Sciatic nerve (tissue), 2 donors: Measurements from ENCODE around the gene MT1G. TPM values are rescaled to one million over a fixed set of nuclear protein-coding genes. Genes with fewer than 3 reads are reported as not detected.
"Not testable (repeated sequence)": the region's sequence is repeated elsewhere in the genome, so short reads cannot be mapped to it uniquely, and the experiment has no call there.

Experiments
- ATAC-seq: fragments of 200-7000 bp; cut with Tn5 transposase; one replicate; pipeline ENCODE4 v1.9.1; 2020; ENCODE audit warnings: mild to moderate bottlenecking, moderate library complexity
- DNase-seq: peaks from one replicate; pipeline ENCODE4 v3.0.0-alpha.2; 2020; ENCODE audit warnings: low spot score
- intact Hi-C: fragments of 100-400 bp; cut with DNase I; formaldehyde crosslinking; loops from one replicate; pipeline ENCODE4 v1.14.2; 2022
- total RNA-seq: library from RNA; stranded (reverse); fragmentation: NEBNext Ultra II Directional; extraction: Animal tissue kit (Norgen Biotek cat#: 25700); gene quantifications from one replicate; pipeline ENCODE4 v1.2.1, GENCODE V29; 2021
- donor health status: DM: no; HTN: no; CAD: no.
- donor health status: DM: no; HTN: no; CAD: no.

Gene MT1G
- total RNA-seq, 1 donor from 2014 or later = 2.5 TPM

DNA sequence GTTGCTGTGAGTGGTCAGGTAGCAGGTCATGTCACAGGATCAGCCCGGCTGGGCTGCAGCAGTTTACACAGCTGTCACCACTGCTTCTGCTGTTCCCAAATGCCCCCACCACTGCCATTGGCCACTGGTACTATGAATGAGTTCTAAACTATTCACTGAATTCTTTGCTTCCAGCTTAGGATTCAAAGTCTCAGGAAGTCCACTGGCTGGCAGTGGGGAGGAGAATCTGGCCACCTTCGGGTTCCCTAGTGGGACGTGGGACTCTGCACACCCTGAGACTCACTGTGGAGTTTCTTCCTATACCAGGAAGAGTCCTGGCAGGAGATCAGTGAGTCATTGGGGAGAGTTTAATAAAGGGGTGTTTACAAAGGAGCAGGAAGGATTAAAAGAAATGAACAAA lies 21.3 kb upstream of the MT1G start:
- DNase-seq (no peak), ATAC-seq (no peak)
- intact Hi-C loops = no loop called here

DNA sequence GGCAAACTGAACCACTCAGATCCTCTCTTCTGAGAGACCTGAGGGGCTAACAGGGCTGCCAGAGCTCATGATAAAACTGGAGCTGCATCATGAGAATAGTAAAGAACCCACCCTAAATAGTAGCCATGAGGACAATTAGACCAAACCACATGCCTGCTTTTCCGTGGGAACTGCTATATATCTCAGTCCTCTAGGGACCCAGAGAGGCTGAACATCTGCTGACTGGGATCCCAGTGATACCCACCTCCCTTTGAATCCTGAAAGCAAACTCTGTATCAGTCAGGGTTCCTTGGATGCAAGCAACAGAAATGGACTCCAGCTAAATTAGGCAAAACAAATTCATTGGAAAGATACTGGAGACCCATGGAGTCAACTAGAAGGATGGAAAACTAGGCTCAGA lies 20.9 kb upstream of the MT1G start:
- intact Hi-C loops = no loop called here
- DNase-seq (no peak), ATAC-seq (no peak)

DNA sequence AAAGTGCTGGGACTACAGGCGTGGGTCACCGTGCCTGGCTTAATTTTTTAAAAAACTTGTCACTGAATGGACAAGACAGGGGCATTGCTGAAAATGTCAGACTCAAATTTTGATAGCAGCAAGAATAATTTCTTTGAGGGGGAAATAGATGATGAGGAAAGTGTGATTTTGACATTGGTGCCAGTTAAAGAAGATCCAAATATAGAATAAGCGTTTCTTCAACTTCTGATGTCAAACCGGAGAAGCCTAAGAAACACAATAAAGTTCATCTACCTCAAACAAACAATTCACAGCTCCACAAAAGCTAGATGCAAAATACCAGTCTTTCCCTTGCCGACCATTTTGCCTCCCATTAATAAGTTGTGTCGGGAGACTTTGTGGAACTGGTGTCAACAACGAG lies 18.9 kb upstream of the MT1G start:
- intact Hi-C loops = no loop called here
- ATAC-seq (no peak), DNase-seq (no peak)

DNA sequence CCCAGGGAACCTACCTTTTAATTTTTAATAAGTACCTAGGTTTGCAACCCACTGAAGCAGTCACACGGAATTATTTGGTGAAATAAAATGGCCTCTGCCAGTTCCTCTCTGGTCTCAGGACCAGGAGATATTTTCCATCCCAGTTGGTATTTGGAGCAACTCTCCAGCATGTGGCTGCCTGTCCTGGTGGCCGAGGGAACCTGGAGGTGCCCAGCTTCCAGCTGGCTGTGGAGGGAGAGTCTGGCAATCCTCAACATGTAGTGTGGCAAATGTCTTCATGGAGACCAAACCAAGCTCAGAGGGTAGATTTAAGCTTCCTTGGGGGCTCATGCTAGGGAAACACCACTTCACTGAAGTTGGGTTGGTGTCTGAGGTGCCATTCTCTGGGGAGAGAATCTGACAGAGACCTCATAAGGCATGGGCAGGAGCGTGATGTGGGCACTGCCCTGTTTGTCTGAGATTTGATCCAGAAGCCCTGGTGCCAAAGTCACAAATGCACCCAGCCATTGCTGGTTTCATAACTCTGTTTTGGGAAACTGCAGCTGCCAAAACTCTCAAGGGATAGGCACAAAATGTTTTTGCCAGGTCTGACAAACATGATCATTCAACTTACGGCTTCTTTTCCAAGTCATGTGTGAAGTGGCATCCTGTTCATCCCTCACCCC lies 17.2 kb upstream of the MT1G start:
- ATAC-seq (no peak), DNase-seq (no peak)
- intact Hi-C loops = no loop called here

DNA sequence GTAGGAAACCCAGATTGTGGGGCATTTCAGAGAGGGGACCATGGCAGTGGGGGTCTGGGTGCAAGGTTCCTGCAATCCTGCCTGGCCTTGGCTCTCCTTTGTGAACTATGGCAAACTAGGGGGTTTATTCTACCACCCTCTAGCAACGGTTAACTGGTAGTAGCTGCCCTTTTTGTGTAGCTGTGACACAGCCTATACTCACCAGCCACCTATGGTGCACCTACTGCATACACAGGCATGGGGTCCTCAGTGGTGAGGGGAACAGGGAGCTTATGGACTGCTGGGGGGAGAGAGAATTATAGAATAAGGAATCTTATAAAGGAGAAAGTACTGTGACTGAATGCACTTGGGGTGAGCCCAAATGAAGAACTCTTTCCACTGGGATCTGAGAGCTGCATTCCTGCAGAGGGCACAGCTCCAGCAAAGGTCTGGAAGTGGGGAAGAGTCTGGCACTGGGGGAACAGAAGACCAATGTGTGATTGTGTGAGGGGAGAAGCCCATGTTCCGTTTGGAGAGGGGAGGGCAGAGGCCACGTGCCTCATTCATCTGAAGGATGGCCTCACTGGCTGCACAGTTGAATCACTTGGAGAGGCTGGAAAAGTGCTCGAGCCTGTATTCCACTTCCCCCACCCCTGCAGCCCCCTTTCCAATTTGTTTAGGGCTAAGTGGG lies 16.5 kb upstream of the MT1G start:
- DNase-seq = no peak
- ATAC-seq = no peak
- intact Hi-C loops = no loop called here

DNA sequence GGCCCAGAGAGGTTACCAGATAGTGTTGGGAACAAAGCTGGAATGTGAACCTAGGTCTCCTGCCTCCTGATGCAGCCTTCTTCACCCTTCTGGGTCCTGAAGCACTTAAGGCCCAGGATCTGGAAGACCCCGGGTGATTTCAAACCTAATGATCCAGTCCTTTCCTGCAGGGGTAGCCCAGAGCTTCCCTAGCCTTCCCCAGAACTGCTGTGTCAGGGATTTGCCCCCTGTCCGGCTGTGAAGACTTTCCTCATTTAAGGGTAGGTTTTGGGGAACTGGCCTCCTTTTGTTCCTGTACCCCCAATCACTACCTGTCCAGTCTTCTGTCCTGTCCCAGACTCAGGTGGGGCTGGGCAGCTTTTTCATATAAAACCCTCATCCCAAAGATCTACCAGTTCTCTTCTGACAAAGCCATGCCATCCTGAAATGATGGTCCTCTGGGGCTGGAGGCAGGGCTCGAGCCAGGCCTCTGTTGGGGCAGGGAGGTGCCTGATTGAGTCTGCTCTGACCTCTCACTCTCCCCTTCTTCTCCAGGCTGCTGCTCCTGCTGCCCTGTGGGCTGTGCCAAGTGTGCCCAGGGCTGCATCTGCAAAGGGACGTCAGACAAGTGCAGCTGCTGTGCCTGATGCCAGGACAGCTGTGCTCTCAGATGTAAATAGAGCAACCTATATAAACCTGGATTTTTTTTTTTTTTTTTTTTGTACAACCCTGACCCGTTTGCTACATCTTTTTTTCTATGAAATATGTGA lies 15.7 kb upstream of the MT1G start:
- no peak for DNase-seq
- no peak for ATAC-seq
- intact Hi-C loops = no loop called here

DNA sequence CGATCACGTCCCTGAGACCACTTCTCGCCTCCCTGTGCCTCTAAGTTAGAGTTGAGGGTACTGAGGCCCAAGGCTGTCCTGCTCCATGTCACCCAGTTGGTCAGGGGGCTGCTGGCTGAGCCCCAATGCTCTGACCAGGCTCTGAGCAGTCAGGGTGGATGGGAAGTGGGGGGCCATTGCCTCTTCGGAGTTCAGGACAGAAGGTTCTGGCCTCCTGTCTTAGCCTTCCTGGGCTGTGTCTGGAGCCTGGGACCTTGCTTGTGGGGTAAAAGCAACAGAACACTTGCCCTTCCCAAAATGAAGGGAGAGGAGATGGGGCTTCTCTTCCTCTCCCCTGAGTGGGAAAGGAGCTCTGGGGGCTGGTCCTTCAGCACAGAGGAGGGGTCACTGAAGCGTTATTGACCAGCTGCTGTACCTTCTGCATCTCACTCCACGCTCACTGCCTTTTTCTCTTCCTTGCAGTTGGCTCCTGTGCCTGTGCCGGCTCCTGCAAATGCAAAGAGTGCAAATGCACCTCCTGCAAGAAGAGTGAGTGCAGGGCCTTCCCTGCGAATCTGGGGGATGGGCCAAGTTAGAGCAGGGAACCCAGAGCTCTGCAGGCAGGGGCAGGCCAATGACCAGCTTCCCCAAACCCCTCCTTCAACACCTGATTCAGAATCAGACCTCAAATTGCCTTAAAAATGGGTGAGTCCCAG lies 15.0 kb upstream of the MT1G start:
- ATAC-seq (peak; percentile 3), DNase-seq (no peak)
- intact Hi-C loops = no loop called here

DNA sequence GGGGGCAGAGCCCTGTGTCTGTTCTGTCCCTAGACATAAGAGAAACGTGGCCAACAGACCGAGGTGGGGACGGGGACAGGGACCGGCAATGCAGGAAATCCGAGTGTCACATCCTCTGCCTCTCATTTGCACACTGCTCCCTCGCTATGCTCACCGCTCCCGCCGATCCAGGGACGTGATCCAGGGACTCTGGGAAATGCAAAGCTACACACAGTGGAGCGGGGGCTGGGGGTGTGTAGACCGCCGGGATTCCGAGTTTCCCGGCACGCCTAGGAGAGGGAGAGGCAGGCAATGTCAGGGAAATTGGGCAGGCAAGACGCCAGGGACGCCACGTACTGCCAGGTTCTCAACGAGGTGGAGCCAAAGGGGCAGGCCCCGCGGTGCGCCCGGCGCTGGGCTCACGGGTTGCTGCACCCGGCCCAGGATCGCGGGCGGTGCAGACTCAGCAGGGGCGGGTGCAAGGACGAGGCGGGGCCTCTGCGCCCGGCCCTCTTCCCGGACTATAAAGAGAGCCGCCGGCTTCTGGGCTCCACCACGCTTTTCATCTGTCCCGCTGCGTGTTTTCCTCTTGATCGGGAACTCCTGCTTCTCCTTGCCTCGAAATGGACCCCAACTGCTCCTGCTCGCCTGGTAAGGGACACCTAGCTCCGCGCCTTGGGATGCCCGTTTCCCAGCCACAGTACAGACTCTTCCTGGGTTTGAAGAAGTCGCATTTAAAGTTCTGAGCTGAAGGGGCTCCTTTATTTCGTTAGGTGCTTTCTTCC lies 14.3 kb upstream of the MT1G start, which contains the start of gene MT1X:
Gene MT1X, plus strand, starts transcription at position 532 of the 764 bp plus-strand sequence. Its CDS starts 71 bp downstream, at position 603.
- ATAC-seq = peak; percentile 99
- intact Hi-C loops = no loop called here

DNA sequence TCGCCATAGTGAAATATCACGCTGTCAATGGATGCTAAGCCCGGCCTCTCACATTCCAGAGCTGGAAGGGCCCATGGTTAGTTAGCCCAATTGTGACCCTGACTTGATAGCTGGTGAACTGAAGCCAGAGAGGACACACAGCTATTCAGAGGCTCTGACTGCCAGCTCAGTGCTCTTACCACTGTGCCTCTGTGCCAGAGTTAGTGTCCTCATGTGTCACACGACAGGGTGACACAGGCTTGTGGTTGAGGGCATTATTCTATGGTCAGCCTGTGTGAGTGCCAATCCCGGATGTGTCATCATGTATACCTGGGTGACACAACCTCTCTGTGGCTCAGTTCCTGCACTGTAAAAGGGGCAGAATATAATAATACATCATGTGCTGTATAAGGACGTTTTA lies 12.0 kb upstream of the MT1G start:
- intact Hi-C loops = no loop called here
- no peak for ATAC-seq

More for the DNA sequence above, 14.3 kb upstream of the MT1G start, which contains the start of gene MT1X:
- peak; percentile 92 for DNase-seq

DNA sequence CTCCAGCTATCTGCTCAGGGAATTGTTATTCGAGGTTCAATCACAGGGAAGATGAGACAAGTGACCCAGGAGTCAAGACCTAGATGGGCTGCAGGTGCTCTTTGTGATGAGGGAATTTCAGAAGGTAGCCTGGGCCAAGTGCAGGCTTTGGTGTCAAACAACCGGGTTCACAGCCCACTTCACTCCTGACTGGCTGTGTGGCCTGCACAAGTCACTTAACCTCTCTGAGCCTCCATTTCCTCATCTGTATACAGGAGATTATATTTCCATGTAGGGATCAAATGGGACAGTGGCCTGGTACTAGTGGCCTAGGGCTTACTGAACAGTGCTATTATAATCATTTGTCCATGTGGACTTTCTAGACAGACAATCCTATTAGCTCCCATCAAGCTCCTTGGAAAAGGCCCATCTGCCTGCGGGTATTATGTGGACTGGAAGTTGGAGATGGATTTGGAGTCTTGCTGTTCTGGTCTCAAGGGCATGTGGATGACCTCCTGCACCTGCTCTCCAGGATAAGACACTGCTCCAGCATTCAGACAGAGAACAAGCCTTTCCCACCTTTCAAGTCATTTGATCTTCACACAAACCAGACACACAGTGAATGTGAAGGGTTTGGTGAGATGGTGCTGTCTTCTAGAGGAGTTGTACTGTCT lies 11.3 kb upstream of the MT1G start:
- ATAC-seq (no peak), DNase-seq (no peak)
- intact Hi-C loops = no loop called here

More for the DNA sequence above, 12.0 kb upstream of the MT1G start:
- no peak for DNase-seq

DNA sequence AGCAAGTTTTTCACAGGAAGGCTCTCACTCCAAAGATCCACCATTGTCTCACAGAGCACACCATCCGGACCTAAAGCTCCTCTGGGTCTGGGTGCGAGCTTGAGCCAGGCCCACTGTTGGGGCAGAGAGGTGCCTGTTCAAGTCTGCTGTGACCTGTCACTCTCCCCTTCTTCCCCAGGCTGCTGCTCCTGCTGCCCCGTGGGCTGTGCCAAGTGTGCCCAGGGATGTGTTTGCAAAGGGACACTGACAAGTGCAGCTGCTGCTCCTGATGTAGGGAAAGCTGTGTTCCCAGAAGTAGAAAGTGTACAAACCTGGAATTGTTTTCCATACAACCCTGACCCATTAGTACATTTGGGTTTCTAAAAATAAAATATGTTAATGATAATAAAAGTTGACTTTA lies 9.6 kb upstream of the MT1G start:
- ATAC-seq = no peak
- intact Hi-C loops = no loop called here
- DNase-seq = no peak

DNA sequence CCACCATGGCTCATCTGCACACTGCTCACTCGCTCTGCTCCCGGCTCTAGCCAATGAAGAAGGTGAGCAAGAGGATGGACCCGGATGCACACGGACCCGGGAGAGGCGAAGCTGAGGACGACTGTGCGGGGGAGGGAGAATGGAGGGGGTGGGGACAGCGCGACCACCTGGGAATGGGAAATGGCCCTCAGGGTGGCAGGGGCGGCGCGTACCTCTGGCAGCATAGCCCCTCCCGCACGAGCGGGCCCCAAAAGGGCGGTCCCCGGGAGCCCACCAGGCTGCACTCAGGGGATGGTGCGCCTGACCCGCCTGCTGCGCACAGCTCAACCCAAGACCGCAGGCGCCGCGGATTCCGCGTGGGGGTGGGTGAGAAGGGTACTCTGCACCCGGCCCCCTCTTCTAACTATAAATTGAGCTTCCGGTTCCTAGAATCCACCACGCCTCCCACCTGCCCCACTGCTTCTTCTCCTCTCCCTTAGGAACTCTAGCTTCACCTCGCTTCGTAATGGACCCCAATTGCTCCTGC lies 7.9 kb upstream of the MT1G start:
- ATAC-seq (no peak), DNase-seq (no peak)
- intact Hi-C loops = no loop called here

DNA sequence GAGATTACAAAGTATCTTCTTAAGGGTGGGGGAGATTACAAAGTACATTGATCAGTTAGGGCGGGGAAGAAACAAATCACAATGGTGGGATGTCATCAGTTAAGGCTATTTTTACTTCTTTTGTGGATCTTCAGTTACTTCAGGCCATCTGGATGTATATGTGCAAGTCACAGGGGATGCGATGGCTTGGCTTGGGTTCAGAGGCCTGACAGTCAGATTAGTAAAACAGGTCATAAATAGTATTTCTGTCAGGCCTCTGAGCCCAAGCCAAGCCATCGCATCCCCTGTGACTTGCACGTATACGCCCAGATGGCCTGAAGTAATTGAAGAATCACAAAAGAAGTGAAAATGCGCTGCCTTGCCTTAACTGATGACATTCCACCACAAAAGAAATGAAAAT lies 6.7 kb upstream of the MT1G start:
- ATAC-seq, intact Hi-C loops: not testable (repeated sequence)

DNA sequence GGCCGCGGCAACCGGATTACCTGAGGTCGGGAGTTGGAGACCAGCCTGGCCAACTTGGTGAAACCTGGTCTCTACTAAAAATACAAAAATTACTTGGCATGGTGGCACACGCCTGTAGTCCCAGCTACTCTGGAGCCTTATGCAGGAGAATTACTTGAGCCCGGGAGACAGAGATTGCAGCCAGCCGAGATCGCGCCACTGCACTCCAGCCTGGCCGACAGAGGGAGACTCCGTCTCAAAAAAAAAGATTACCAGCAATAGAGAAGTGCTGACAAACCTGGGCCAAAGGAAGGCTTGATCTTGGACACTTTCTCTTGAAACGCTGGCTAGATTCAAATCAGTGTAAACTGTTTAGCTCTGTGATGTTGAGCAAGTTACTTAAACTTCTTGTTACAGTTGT lies 6.1 kb upstream of the MT1G start:
- ATAC-seq (peak; percentile 63), DNase-seq (no peak)
- intact Hi-C loops = no loop called here

More for the DNA sequence above, 6.7 kb upstream of the MT1G start:
- DNase-seq = not testable (repeated sequence)

DNA sequence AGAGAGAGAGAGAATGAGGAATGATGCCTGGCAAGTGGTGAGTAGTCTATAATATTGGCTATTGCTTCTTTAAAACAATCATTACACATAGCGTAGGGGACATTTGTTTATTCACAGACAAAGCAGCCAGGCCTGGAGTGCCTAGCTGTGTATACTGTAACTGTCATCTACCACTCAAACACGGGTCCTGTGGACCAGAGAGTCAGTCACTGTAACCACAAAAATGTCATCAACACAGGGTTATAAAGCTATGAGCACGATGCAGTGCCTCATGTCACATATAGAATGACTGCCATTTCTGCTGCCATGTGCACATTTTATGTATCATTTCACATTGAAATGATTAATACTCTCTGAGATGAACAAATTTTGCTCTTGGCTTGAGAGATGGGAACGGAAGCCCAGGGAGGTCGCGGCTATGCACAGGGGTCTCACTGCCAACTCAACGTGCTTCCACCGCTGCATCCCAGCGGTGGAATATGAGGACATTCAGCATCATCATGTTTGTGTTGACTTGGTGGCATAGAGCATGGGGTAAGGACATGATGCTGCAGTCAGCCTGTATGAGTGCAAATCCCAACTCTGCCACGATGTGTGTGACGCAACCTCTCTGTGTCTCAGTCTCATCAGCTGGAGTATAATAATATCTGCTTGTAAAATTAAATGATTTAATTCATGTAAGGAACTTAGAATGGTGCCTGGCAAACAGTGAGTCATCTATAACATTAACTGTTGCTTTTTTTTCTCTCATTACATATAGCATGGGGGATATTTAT lies 5.1 kb upstream of the MT1G start:
- DNase-seq (no peak), ATAC-seq (no peak)
- intact Hi-C loops = no loop called here

DNA sequence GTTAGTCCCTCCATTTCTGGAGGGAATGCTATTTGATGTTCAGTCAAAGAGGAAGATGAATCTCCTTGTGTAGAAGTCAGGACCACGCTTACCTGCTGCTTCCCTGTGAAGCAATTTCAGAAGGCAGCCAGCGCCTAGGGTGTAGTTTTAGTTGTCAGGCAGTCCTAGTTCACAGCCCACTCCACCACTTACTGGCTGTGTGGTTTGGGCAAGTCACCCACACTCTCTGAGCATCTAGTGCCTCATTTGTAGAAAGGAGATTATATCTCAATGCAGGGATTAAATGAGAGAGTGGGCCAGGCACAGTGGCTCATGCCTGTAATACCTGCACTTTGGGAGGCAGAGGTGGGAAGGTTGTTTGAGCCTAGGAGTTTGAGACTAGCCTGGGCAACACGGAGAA lies 4.3 kb upstream of the MT1G start:
- DNase-seq, ATAC-seq, intact Hi-C loops: not testable (repeated sequence)

DNA sequence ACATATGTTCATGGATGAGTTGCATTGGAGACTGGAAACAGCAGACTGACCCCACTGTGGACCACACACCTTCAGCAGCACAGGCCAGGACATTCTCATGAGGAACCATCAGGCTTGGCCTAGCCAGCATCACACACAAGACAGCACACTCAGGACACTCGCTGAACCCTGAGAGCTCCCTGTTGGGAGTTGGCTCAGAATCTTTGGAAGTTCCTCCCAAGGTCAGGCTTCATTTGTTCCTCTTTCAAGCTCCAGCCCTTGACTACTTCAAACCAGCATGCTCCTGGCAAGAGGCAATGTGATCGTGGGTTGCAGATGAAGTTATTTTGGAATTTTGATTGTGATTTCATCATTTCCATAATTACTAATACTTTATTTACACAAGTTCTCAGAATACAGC lies 3.8 kb upstream of the MT1G start:
- ATAC-seq = peak; percentile 48
- DNase-seq, intact Hi-C loops: not testable (repeated sequence)
